ENCODE data around the gene PRR35. TPM values are rescaled to one million over a fixed set of nuclear protein-coding genes. Genes with fewer than 3 reads are reported as not detected.

The PRR35 gene
- total RNA-seq, 1 donor from 2014 or later = not detected

GRCh38 chr16:533391-534123 is 26.6 kb upstream of the PRR35 start:
- Histone ChIP-seq H3K36me3 (peaks cover 0 to 13% of the 10 kb centered on the region in 2 donors), H3K27ac (no peak overlapping the region), H3K27me3 (no peaks in the 10 kb centered on the region), H3K4me1 (peaks cover 51% of the 10 kb centered on the region), H3K4me3 (no peak overlapping the region), H3K9me3 (no peaks in the 10 kb centered on the region)
- DNase-seq (ENCODE audit: extremely low spot score in 2 of 2) = no peak
- no peak for TF ChIP-seq CTCF (IDR thresholded peaks at IDR 0.05)
- TF ChIP-seq POLR2A (IDR thresholded peaks at IDR 0.05) = no peak
- no peak for TF ChIP-seq POLR2AphosphoS5 (IDR thresholded peaks at IDR 0.05; ENCODE audit: insufficient read depth in 1 of 2, low read depth in 1 of 2)
- intact Hi-C loops (cut with DNase I) = no loop called here

GRCh38 chr16:534135-534534 is 26.1 kb upstream of the PRR35 start:
- intact Hi-C loops (cut with DNase I) = no loop called here
- Histone ChIP-seq H3K4me1 (peaks cover 45% of the 10 kb centered on the region), H3K27me3 (no peaks in the 10 kb centered on the region), H3K36me3 (peaks cover 0 to 16% of the 10 kb centered on the region in 2 donors), H3K27ac (no peak overlapping the region), H3K4me3 (no peak overlapping the region), H3K9me3 (no peaks in the 10 kb centered on the region)
- TF ChIP-seq POLR2AphosphoS5 (IDR thresholded peaks at IDR 0.05; ENCODE audit: insufficient read depth in 1 of 2, low read depth in 1 of 2) (no peak), CTCF (IDR thresholded peaks at IDR 0.05) (no peak), POLR2A (IDR thresholded peaks at IDR 0.05) (no peak)
- DNase-seq (ENCODE audit: extremely low spot score in 2 of 2) = no peak

GRCh38 chr16:534856-535445 is 25.2 kb upstream of the PRR35 start:
- Histone ChIP-seq H3K4me1 (peaks cover 37% of the 10 kb centered on the region), H3K27me3 (no peaks in the 10 kb centered on the region), H3K36me3 (peaks cover 0 to 16% of the 10 kb centered on the region in 2 donors), H3K27ac (no peak overlapping the region), H3K9me3 (no peaks in the 10 kb centered on the region), H3K4me3 (no peak overlapping the region)
- no peak for DNase-seq (ENCODE audit: extremely low spot score in 2 of 2)
- TF ChIP-seq POLR2AphosphoS5 (IDR thresholded peaks at IDR 0.05; ENCODE audit: insufficient read depth in 1 of 2, low read depth in 1 of 2) = no peak
- TF ChIP-seq POLR2A (IDR thresholded peaks at IDR 0.05) = no peak
- TF ChIP-seq CTCF (IDR thresholded peaks at IDR 0.05) = no peak
- intact Hi-C loops (cut with DNase I) = no loop called here

- H3K36me3 ChIP-seq = peaks cover 0 to 16% of the 10 kb centered on the region in 2 donors
- intact Hi-C loops (cut with DNase I) = no loop called here
- peaks cover 29% of the 10 kb centered on the region for H3K4me1 ChIP-seq
- H3K27me3 ChIP-seq = no peaks in the 10 kb centered on the region
- H3K9me3 ChIP-seq = no peaks in the 10 kb centered on the region
- no peak overlapping the region for H3K4me3 ChIP-seq
- TF ChIP-seq POLR2A (IDR thresholded peaks at IDR 0.05) = no peak
- TF ChIP-seq CTCF (IDR thresholded peaks at IDR 0.05) = no peak
- TF ChIP-seq POLR2AphosphoS5 (IDR thresholded peaks at IDR 0.05; ENCODE audit: insufficient read depth in 1 of 2, low read depth in 1 of 2) = no peak
- DNase-seq (ENCODE audit: extremely low spot score in 2 of 2) = no peak
- H3K27ac ChIP-seq = no peak overlapping the region
Observed at GRCh38 chr16:535446-536405, 24.5 kb upstream of the PRR35 start.
